Measurements from ENCODE around the gene NYNRIN. TPM values are rescaled to one million over a fixed set of nuclear protein-coding genes. Genes with fewer than 3 reads are reported as not detected.
A peak's percentile ranks its signal among the peaks of the same experiment; 100 is the strongest.
"Not testable (repeated sequence)": the region's sequence is repeated elsewhere in the genome, so short reads cannot be mapped to it uniquely, and the experiment has no call there.

NYNRIN gene
- total and polyA plus RNA-seq, 12 donors, result 3.6 to 9.0 (median 6.4) TPM

- H3K36me3 ChIP-seq, result no peaks in the 10 kb centered on the region
- no peak overlapping the region for H3K4me3 ChIP-seq
- intact Hi-C loops (cut with DNase I), result no loop called here
- peaks cover 0 to 6% (median 4%) of the 10 kb centered on the region in 9 donors for H3K4me1 ChIP-seq
- ATAC-seq (no peak), DNase-seq (no peak)
- H3K9me3 ChIP-seq, result no peaks in the 10 kb centered on the region
- 88% methylated on average over 4 of the region's 4 CpGs for WGBS, 2 donors
- H3K27me3 ChIP-seq, result peaks cover 0 to 8% (median 0%) of the 10 kb centered on the region in 7 donors
- no peak overlapping the region for H3K27ac ChIP-seq
- TF ChIP-seq CTCF (IDR thresholded peaks at IDR 0.05), result no peak
These were observed 14.6 kb upstream of the NYNRIN start for GRCh38 chr14:24384169-24384568.

GRCh38 chr14:24385524-24385923, 13.3 kb upstream of the NYNRIN start:
- DNase-seq (no peak), ATAC-seq (no peak)
- Histone ChIP-seq H3K4me3 (no peak overlapping the region), H3K27ac (no peak overlapping the region), H3K4me1 (peaks cover 0 to 13% (median 5%) of the 10 kb centered on the region in 9 donors), H3K36me3 (no peaks in the 10 kb centered on the region), H3K27me3 (peaks cover 0 to 8% (median 0%) of the 10 kb centered on the region in 7 donors), H3K9me3 (no peaks in the 10 kb centered on the region)
- 89 to 90% methylated on average over 4 of the region's 4 CpGs for WGBS, 2 donors
- TF ChIP-seq CTCF (IDR thresholded peaks at IDR 0.05), result no peak
- intact Hi-C loops (cut with DNase I), result no loop called here

- TF ChIP-seq CTCF (IDR thresholded peaks at IDR 0.05), result no peak
These were observed 11.8 kb upstream of the NYNRIN start for GRCh38 chr14:24387009-24387345.

GRCh38 chr14:24387579-24387978, 11.2 kb upstream of the NYNRIN start:
- 89 to 90% methylated on average over 5 of the region's 5 CpGs for WGBS, 2 donors
- H3K4me1 ChIP-seq, result peaks cover 0 to 18% (median 7%) of the 10 kb centered on the region in 9 donors
- H3K4me3 ChIP-seq; H3K36me3 ChIP-seq; DNase-seq; intact Hi-C loops (cut with DNase I); H3K9me3 ChIP-seq; ATAC-seq; H3K27ac ChIP-seq: not testable (repeated sequence)
- peaks cover 0 to 14% (median 0%) of the 10 kb centered on the region in 7 donors for H3K27me3 ChIP-seq

More at GRCh38 chr14:24387009-24387345, 11.8 kb upstream of the NYNRIN start:
- peaks cover 0 to 14% (median 5%) of the 10 kb centered on the region in 9 donors for H3K4me1 ChIP-seq
- H3K9me3 ChIP-seq, result no peaks in the 10 kb centered on the region
- DNase-seq (no peak), ATAC-seq (no peak)
- intact Hi-C loops (cut with DNase I), result no loop called here
- no peak overlapping the region for H3K4me3 ChIP-seq
- no peak overlapping the region for H3K27ac ChIP-seq
- H3K27me3 ChIP-seq, result peaks cover 0 to 14% (median 0%) of the 10 kb centered on the region in 7 donors
- no peaks in the 10 kb centered on the region for H3K36me3 ChIP-seq
- WGBS, 2 donors, result 90 to 98% methylated on average over 2 of the region's 2 CpGs

- no peak for TF ChIP-seq CTCF (IDR thresholded peaks at IDR 0.05)
- ATAC-seq, result peak in 3 of 8 donors; percentile 21 to 32 (median 29)
- intact Hi-C loops (cut with DNase I), result no loop called here
- Histone ChIP-seq H3K4me1 (peaks cover 0 to 18% (median 7%) of the 10 kb centered on the region in 9 donors), H3K27ac (peak overlapping the region in 4 of 10 donors; percentile 4 to 35 (median 26)), H3K36me3 (no peaks in the 10 kb centered on the region), H3K27me3 (peaks cover 0 to 14% (median 0%) of the 10 kb centered on the region in 7 donors), H3K4me3 (no peak overlapping the region), H3K9me3 (no peaks in the 10 kb centered on the region)
- no peak for DNase-seq
- WGBS, 2 donors, result 51% methylated on average over 2 of the region's 2 CpGs
These were observed 10.2 kb upstream of the NYNRIN start for GRCh38 chr14:24388474-24389179.

Measured in heart right ventricle (tissue), 16 donors.